ENCODE data around the gene MARVELD2.

MARVELD2 gene

DNA sequence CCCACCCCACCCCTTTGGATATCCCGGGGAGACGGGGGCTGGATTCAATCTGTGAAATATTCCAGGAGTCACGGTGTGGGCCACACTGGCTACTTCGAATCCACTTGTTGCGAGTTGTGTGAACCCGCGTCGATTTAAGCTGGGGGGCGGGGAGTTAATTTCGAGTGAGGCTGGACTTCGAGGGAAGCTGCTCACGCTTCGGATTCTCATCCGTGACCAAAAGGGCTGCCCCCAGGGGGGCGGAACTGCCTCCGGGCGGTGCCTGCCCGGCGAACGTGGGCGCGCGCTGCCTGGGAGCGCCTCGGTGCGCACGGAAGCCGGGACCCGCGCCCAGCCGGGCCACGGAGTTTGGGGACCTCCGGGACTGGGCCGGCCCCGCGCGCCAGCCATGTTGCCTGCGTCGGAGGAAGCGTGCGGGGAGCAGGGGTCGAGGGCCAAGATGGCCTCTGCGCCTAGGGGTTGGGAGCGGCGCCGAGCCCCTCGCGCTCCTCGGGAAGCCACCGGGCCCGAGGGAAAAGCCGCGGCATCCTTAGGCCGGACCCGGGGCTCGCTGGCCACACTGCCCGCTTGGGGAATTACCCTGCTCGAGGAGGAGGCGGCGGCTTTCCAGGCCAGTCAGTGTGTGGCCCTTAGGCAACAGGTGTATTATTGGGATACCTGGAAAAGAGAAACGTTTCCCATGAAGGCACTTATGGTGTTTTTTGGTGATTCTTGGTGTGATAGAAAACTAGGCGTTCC is 78.6 kb downstream of the MARVELD2 start:
- DNase-seq = no peak

All from T1000 (cell line).